ENCODE data around the gene DSG4. TPM values are rescaled to one million over a fixed set of nuclear protein-coding genes. Genes with fewer than 3 reads are reported as not detected.

Gene DSG4
- total RNA-seq, 4 donors from 2014 or later: not detected

- no peaks in the 10 kb centered on the region for H3K36me3 ChIP-seq
- no peak for TF ChIP-seq POLR2A (IDR thresholded peaks at IDR 0.05)
- in situ Hi-C loops (cut with MboI; ENCODE audit: low sequenced_read_pairs in 4 of 4): no loop called here
Measured at GRCh38 chr18:31445908-31446307, 69.3 kb downstream of the DSG4 start.

DNA sequence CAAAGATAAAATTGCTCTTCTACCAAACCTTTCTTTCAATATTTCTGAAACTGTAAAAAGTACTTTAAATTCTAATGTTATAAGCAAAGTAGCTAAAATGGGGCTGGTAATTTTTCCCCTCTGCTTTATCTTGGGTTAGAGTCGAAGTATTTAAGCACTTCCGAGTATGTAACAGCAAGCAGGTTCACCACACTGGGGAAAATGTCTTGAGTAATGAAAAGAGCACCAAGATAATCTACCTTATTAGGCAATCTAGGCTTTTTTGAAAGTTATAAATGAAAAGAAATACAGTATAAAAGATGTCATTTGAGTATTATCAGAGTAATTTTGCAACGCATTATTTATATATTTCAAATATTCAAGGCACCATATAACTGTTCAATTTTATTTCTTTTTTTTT, 70.3 kb downstream of the DSG4 start:
- intact Hi-C loops (cut with DNase I; ENCODE audit: low total_unique reads): no loop called here
- Histone ChIP-seq H3K9me3 (no peaks in the 10 kb centered on the region), H3K27ac (no peak overlapping the region), H3K4me3 (no peak overlapping the region), H3K27me3 (no peaks in the 10 kb centered on the region), H3K36me3 (no peaks in the 10 kb centered on the region), H3K4me1 (no peaks in the 10 kb centered on the region)
- DNase-seq (no peak), ATAC-seq (no peak)
- in situ Hi-C loops (cut with MboI; ENCODE audit: low sequenced_read_pairs in 4 of 4): no loop called here
- no peak for TF ChIP-seq POLR2A (IDR thresholded peaks at IDR 0.05)
- TF ChIP-seq, protein P1, sequence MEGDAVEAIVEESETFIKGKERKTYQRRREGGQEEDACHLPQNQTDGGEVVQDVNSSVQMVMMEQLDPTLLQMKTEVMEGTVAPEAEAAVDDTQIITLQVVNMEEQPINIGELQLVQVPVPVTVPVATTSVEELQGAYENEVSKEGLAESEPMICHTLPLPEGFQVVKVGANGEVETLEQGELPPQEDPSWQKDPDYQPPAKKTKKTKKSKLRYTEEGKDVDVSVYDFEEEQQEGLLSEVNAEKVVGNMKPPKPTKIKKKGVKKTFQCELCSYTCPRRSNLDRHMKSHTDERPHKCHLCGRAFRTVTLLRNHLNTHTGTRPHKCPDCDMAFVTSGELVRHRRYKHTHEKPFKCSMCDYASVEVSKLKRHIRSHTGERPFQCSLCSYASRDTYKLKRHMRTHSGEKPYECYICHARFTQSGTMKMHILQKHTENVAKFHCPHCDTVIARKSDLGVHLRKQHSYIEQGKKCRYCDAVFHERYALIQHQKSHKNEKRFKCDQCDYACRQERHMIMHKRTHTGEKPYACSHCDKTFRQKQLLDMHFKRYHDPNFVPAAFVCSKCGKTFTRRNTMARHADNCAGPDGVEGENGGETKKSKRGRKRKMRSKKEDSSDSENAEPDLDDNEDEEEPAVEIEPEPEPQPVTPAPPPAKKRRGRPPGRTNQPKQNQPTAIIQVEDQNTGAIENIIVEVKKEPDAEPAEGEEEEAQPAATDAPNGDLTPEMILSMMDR (IDR thresholded peaks at IDR 0.05 in 4 of 5, conservative IDR thresholded peaks at IDR 0.05 in 1 of 5): no peak

More at GRCh38 chr18:31445908-31446307, 69.3 kb downstream of the DSG4 start:
- Histone ChIP-seq H3K4me3 (no peak overlapping the region), H3K27ac (no peak overlapping the region), H3K4me1 (no peaks in the 10 kb centered on the region), H3K9me3 (no peaks in the 10 kb centered on the region), H3K27me3 (no peaks in the 10 kb centered on the region)
- DNase-seq (no peak), ATAC-seq (no peak)
- intact Hi-C loops (cut with DNase I; ENCODE audit: low total_unique reads): no loop called here

DNA sequence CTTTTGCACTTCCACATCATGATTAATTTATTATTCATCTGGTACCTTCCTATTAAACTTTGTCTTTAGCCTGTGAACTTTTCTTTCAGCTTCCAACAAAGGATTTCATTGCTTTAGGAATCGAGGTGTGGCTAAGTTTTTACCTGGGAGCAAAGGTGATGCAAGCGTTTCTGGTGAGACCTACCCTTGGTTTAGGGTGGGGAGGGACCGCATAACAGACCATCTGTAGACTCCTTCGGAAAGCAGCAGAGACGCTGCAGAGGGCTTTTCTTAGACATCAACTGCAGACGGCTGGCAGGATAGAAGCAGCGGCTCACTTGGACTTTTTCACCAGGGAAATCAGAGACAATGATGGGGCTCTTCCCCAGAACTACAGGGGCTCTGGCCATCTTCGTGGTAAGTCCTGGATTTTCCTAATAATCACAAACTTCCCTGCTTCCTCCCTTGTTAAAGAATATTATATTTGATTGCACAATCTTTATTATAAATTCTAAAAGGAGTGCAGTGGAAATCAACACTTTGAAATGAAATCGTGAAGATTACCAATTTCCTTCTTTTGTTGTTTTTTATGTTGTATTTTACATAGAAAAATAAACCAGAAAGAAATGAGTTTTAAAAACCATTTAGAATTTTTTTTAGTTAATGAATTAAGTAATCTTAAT, 71.1 kb downstream of the DSG4 start, which contains the start of gene DSG3:
Gene DSG3, plus strand, starts transcription at position 212 of the 662 bp plus-strand sequence. Its CDS starts 137 bp downstream, at position 349.
- H3K4me3 ChIP-seq: no peak within 1 kb of the TSS
- no peaks in the 10 kb centered on the region for H3K9me3 ChIP-seq
- H3K4me1 ChIP-seq: no peaks in the 10 kb centered on the region
- intact Hi-C loops (cut with DNase I; ENCODE audit: low total_unique reads) (no loop called here), in situ Hi-C loops (cut with MboI; ENCODE audit: low sequenced_read_pairs in 4 of 4) (no loop called here)
- no peaks in the 10 kb centered on the region for H3K36me3 ChIP-seq
- TF ChIP-seq, protein P1 (IDR thresholded peaks at IDR 0.05 in 4 of 5, conservative IDR thresholded peaks at IDR 0.05 in 1 of 5): no peak
- no peak for TF ChIP-seq POLR2A (IDR thresholded peaks at IDR 0.05)
- no peak within 1 kb of the TSS for H3K27ac ChIP-seq
- ATAC-seq: no peak
- H3K27me3 ChIP-seq: no peaks in the 10 kb centered on the region
- no peak for DNase-seq

GRCh38 chr18:31450409-31450808, 73.8 kb downstream of the DSG4 start:
- intact Hi-C loops (cut with DNase I; ENCODE audit: low total_unique reads): no loop called here
- DNase-seq: no peak
- TF ChIP-seq, protein P1 (IDR thresholded peaks at IDR 0.05 in 4 of 5, conservative IDR thresholded peaks at IDR 0.05 in 1 of 5): no peak
- H3K27ac ChIP-seq: no peak overlapping the region
- H3K27me3 ChIP-seq: no peaks in the 10 kb centered on the region
- no peak overlapping the region for H3K4me3 ChIP-seq
- no peak for ATAC-seq
- H3K9me3 ChIP-seq: no peaks in the 10 kb centered on the region
- no peaks in the 10 kb centered on the region for H3K4me1 ChIP-seq
- in situ Hi-C loops (cut with MboI; ENCODE audit: low sequenced_read_pairs in 4 of 4): no loop called here
- no peaks in the 10 kb centered on the region for H3K36me3 ChIP-seq

GRCh38 chr18:31451625-31452024, 75.0 kb downstream of the DSG4 start:
- TF ChIP-seq, protein P1 (IDR thresholded peaks at IDR 0.05 in 4 of 5, conservative IDR thresholded peaks at IDR 0.05 in 1 of 5): no peak
- no peak for TF ChIP-seq POLR2A (IDR thresholded peaks at IDR 0.05)
- Histone ChIP-seq H3K36me3 (no peaks in the 10 kb centered on the region), H3K9me3 (no peaks in the 10 kb centered on the region), H3K27me3 (no peaks in the 10 kb centered on the region), H3K4me3 (no peak overlapping the region), H3K4me1 (no peaks in the 10 kb centered on the region), H3K27ac (no peak overlapping the region)
- in situ Hi-C loops (cut with MboI; ENCODE audit: low sequenced_read_pairs in 4 of 4): no loop called here
- intact Hi-C loops (cut with DNase I; ENCODE audit: low total_unique reads): no loop called here
- DNase-seq (no peak), ATAC-seq (no peak)
